Fibroblast of the conjunctiva (primary cell): ENCODE results near the gene C17orf67.

Experiments
- DNase-seq: peaks from one replicate; pipeline ENCODE4 v3.0.0-alpha.2; 2010; ENCODE audit warnings: low read depth

The C17orf67 gene

DNA sequence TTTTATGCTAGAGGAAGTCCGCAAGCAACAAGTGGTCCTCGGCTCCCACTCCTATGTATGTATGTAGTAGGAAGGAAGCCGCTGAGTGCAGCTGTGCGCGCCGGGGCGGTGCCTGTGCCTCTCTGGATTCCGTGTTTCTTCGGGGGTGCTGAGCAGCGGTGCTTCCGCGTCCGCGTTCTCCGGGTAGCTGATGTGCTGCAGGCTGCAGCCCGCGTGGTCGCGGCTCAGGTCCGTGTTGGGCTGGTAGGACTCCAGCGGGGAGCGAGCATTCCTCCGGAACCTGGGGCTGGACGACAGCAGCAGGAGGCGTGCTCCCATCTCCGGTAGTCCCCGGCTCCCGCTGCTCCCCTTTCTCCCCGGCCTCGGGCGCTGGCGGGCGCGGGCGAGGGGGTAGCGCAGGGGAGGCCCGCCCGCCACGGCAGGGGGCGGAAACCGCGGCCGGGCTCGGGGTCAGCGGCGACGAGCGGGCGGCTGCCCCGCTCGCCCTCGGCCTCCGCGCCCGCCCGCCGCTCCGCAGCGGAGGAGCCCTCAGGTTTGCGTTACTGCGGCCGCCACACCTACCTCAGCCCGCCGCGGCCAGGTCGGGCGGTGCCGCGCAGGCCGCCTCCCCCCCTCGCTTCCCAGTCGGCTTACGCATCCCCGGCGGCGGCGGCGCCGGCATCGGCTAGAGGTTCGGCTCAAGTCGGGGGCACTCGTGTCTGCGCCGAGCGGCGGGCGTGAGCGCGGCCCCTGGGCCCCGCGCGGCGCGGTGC lies 487 bp downstream of the C17orf67 start:
- DNase-seq = peak; percentile 6

DNA sequence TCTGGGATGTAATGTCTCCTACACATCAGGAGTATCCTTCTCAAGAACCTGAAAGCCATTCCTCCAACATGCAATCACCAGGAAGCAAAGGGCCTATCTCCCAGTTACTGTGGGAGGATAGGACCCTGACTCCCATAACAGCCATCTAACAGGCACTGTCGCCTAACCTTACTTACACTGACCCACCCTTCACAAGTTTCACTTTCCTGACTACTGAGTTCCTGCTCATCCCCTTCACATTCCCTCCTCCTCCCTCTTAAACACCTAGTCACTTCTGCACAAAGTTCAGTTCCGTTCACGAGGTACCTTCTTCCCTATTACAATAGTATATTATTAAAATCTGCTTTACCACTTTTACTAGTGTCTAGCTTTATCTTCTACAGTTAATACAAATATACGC lies 1.3 kb downstream of the C17orf67 start:
- DNase-seq = no peak

GRCh38 chr17:56831369-56832095 lies 2.2 kb downstream of the C17orf67 start:
- DNase-seq = no peak

- DNase-seq = no peak
Measured at GRCh38 chr17:56830726-56831368, 2.9 kb downstream of the C17orf67 start.

DNA sequence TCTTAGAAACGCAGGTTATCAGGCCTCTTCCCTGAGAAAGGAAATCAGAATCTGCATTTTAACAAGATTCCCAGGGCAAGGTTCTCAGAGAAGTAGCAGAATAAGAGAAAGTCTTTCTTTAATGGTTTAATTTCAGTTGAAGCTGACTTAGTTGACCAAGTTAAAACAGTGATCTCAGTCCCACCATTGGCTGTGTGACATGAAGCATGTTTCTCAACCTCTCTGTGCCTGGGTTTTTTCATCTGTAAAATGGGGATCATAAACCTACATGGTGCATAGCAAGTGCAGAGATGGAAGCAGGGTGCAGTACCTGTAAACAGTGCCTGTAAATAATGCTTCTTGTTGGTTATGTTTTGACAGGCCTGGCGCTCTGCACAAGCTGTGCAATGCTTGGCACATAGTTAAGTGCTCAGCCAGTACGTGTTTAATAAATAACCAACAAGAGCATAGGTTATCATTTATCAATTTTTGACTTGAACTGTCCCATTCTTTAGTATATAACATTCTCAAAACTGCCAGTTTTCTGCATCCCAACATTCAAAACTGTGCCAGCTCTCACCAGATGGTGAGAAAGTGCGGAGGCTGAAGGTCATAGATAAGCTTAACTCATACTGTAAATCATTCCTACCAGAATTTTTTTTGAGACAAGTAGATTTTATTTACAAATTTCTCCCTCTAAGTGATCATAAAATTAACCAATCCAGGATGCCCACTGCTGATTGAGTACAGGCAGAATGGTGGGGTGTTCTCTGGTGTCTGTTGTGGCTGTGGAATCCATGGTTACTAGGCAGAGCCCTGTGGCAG lies 6.9 kb downstream of the C17orf67 start:
- no peak for DNase-seq

DNA sequence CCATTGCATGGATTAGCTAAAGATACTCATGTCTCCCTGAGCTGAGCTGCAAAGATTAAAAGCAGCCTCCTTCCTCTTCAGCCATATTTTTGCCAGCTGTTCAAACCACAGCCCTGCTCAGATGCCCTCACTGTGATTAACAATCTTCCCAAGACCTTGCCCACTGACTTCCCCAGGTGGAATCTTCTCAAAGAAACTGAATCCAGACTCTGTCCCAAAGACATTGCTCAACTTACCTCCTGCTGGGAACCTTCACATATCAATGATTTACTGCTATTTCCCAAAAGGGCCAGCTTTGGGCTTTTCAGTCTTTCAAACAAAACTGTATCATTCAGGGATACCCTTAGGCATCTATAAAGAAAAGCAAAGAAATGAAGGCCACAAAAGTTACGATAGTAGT lies 9.2 kb downstream of the C17orf67 start:
- DNase-seq = no peak

DNA sequence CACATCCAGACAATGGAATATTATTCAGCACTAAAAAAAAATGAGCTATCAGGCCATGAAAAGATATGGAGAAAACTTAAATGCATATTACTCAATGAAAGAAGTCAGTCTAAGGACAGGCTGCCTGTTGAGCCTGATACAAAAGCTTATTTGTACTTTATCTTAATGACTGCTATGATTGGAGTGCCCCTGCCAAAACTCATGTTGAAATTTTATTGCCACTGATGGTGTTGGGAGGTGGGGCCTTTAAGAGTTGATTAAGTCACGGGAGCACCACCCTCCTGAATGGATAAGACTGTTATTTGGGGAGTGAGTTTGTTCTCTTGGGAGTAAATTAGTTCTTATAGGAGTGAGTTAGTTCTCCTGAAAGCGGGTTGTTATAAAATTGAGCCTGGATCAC lies 9.9 kb downstream of the C17orf67 start:
- no peak for DNase-seq

DNA sequence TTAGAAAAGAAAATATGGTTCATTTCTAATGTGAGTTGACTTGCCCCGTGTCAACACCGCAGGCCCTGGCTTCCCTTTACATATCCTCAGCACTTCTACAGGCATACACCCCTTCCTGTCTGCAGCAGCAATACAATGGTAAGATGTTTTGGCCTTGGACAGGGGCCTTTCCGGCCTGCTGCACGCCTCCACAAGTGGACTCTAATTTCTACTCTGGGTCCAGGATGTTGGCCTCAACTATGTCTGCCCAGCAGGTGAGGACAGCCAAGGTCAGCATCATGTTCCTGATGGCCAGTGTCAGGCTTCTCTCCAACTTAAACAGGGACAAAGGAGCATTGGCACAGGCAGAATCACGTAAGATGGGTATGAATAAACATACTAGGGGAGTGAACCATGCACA lies 11.0 kb downstream of the C17orf67 start:
- no peak for DNase-seq

- no peak for DNase-seq
Measured at GRCh38 chr17:56821847-56822534, 11.7 kb downstream of the C17orf67 start.

GRCh38 chr17:56820207-56820606 lies 13.5 kb downstream of the C17orf67 start:
- DNase-seq = no peak

- peak; percentile 46 for DNase-seq
Measured at GRCh38 chr17:56819431-56820145, 14.1 kb downstream of the C17orf67 start.

- no peak for DNase-seq
Measured at GRCh38 chr17:56819030-56819429, 14.7 kb downstream of the C17orf67 start.

- no peak for DNase-seq
Measured at GRCh38 chr17:56817066-56817465, 16.7 kb downstream of the C17orf67 start.

GRCh38 chr17:56815711-56816110 lies 18.0 kb downstream of the C17orf67 start:
- peak; percentile 10 for DNase-seq

- DNase-seq = no peak
Measured at GRCh38 chr17:56812901-56813388, 20.8 kb downstream of the C17orf67 start.

DNA sequence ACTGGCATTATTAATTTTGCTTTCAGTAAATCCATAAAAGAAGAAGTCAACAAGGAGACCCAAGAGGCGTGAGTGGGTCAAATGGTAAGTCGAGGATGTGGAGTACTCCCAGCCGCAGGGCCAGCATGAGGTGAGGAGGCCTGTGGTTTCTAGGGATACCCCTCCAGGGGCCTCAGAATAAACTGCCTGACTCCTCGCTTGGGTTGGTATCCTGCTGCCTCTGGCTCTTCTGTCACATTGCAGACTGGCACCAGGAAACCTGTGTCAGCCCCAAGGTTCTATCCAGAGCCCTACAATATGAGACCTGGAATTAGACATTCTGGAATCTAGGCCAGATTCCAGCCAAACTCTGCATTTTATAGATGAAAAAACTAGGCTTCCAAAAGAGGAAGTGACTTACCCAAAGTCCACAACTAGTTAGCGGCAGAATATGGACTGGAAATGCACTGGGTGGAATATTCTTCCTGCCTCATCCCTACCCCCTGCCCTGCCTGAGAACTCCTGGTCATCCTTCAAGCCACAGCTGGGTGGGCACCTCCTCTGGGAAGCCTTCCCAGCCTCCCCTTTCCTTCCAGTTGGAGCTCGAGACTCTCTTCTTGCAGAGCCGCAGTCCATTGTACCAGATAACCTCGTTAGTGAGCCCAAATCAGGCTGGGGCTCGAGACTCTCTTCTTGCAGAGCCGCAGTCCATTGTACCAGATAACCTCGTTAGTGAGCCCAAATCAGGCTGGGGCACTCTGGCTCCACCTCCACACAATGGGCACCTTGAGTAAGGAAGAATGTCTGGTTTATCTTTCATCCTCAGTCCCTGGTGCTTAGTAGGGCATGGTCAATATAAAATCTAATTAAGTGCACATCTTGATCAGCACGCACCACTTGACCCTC lies 22.6 kb downstream of the C17orf67 start:
- no peak for DNase-seq

GRCh38 chr17:56810343-56810742 lies 23.4 kb downstream of the C17orf67 start:
- no peak for DNase-seq

GRCh38 chr17:56809820-56810179 lies 23.9 kb downstream of the C17orf67 start:
- no peak for DNase-seq

DNA sequence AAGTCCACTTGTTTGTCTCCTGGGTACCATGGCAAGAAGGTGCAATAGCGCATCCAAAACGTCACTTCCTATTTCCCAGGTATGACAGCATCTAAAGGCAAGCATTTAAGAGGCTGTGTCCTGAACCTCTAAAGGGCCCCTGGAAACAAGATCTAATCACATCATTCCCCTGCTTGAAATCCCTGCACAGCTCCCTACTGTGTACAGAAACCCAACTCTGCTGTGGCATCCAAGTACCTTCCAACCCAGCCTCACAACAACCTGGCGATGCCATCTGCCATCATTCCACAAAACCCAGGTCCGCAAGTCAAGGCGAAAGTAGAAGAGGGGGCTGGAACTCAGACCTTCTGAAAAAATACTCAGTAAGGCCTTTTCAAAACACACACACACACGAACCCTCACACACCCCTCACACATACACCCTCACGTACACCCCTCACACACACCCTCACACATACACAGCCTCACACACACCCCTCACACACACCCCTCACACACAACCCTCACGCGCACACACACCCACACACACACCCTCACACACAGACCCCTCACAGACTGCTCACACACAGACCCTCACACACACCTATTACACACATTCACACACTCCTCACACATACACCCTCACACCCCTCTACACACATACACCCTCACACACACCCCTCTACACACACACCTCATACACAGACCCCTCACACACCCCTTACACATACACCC lies 24.5 kb downstream of the C17orf67 start:
- DNase-seq = no peak
